Uterus (tissue), 2 donors: ENCODE measurements around the gene SLC43A3.

Experiments
- CTCF ChIP-seq, 4 experiments: fragments of 200-600 bp in 2 of 4; fragments of 450-650 bp in 2 of 4; sonication (generic) in 2 of 4; IDR thresholded peaks; one replicate each; pipeline ENCODE4 v1.5.1; 2016 to 2019; ENCODE audit warnings: antibody characterized with exemption in 4 of 4, mild to moderate bottlenecking in 2 of 4, moderate library complexity in 1 of 4
- POLR2A ChIP-seq, 2 donors: fragments of 450-650 bp; IDR thresholded peaks; one replicate each; pipeline ENCODE4 v1.6.1; 2016; ENCODE audit warnings: antibody characterized with exemption in 2 of 2, mild to moderate bottlenecking in 1 of 2, moderate library complexity in 1 of 2

- TF ChIP-seq CTCF (IDR thresholded peaks at IDR 0.05): no peak
- no peak for TF ChIP-seq POLR2A (IDR thresholded peaks at IDR 0.05)
These were observed 34.7 kb downstream of the SLC43A3 start for GRCh38 chr11:57392066-57392762.
